Activated naive CD8-positive, alpha-beta T cell treated with anti-CD3 and anti-CD28 coated beads, Interleukin-2, amount 50 U/mL, for 24 hours (primary cell): ENCODE data around the gene LRMDA.
A peak's percentile ranks its signal among the peaks of the same experiment; 100 is the strongest.
"Not testable (repeated sequence)": the region's sequence is repeated elsewhere in the genome, so short reads cannot be mapped to it uniquely, and the experiment has no call there.

Experiments
- ATAC-seq: fragments of 150-1000 bp; cut with Tn5 transposase; one replicate; pipeline ENCODE4 v1.10.0; 2021
- DNase-seq: peaks from one replicate; pipeline ENCODE4 v3.0.0; 2021
- H3K27ac Mint-ChIP-seq: one replicate; pipeline ENCODE4 v1.8.0; 2021; ENCODE audit warnings: mild to moderate bottlenecking, mixed read lengths
- H3K27me3 Mint-ChIP-seq: one replicate; pipeline ENCODE4 v1.8.0; 2021; ENCODE audit warnings: mixed read lengths
- H3K36me3 Mint-ChIP-seq: one replicate; pipeline ENCODE4 v1.8.0; 2021; ENCODE audit warnings: low read depth, mixed read lengths
- H3K4me1 Mint-ChIP-seq: one replicate; pipeline ENCODE4 v1.8.0; 2021; ENCODE audit warnings: mixed read lengths
- H3K4me3 Mint-ChIP-seq: one replicate; pipeline ENCODE4 v1.8.0; 2021; ENCODE audit warnings: mild to moderate bottlenecking, moderate library complexity, mixed read lengths
- H3K9me3 Mint-ChIP-seq: one replicate; pipeline ENCODE4 v1.8.0; 2021; ENCODE audit warnings: mixed read lengths

LRMDA gene

GRCh38 chr10:75764974-75765788, 333.8 kb downstream of the LRMDA start:
- DNase-seq, result no peak
- ATAC-seq, result no peak
- Mint-ChIP-seq H3K36me3 (no peaks in the 10 kb centered on the region), H3K27ac (no peak overlapping the region), H3K9me3 (peaks cover 6% of the 10 kb centered on the region), H3K4me3 (no peak overlapping the region), H3K4me1 (peaks cover 10% of the 10 kb centered on the region), H3K27me3 (peaks cover 4% of the 10 kb centered on the region)

GRCh38 chr10:75765789-75766096, 334.3 kb downstream of the LRMDA start:
- Mint-ChIP-seq H3K36me3 (no peaks in the 10 kb centered on the region), H3K9me3 (peaks cover 6% of the 10 kb centered on the region), H3K27me3 (peaks cover 4% of the 10 kb centered on the region), H3K4me3 (no peak overlapping the region), H3K27ac (no peak overlapping the region), H3K4me1 (peaks cover 10% of the 10 kb centered on the region)
- DNase-seq (no peak), ATAC-seq (no peak)

- H3K36me3 Mint-ChIP-seq, result no peaks in the 10 kb centered on the region
- H3K27me3 Mint-ChIP-seq, result peaks cover 4% of the 10 kb centered on the region
- no peak for ATAC-seq
- H3K4me3 Mint-ChIP-seq, result no peak overlapping the region
- H3K9me3 Mint-ChIP-seq, result peaks cover 6% of the 10 kb centered on the region
- H3K4me1 Mint-ChIP-seq, result peaks cover 10% of the 10 kb centered on the region
- DNase-seq, result no peak
- H3K27ac Mint-ChIP-seq, result no peak overlapping the region
Measured at GRCh38 chr10:75766106-75766505, 334.7 kb downstream of the LRMDA start.

DNA sequence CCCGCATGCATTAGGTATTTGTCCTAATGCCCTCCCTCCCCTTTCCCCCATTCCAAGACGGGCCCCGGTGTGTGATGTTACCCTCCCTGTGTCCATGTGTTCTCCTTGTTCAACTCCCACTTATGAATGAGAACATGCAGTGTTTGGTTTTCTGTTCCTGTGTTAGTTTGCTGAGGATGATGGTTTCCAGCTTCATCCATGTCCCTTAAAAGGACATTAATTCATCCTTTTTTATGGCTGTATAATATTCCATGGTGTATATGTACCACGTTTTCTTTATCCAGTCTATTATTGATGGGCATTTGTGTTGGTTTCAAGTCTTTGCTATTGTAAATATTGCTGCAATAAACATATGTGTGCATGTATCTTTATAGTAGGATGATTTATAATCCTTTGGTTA, 335.3 kb downstream of the LRMDA start:
- not testable (repeated sequence) for H3K27ac Mint-ChIP-seq, DNase-seq, H3K36me3 Mint-ChIP-seq, H3K4me3 Mint-ChIP-seq, H3K9me3 Mint-ChIP-seq, H3K27me3 Mint-ChIP-seq, ATAC-seq
- H3K4me1 Mint-ChIP-seq, result peaks cover 15% of the 10 kb centered on the region

DNA sequence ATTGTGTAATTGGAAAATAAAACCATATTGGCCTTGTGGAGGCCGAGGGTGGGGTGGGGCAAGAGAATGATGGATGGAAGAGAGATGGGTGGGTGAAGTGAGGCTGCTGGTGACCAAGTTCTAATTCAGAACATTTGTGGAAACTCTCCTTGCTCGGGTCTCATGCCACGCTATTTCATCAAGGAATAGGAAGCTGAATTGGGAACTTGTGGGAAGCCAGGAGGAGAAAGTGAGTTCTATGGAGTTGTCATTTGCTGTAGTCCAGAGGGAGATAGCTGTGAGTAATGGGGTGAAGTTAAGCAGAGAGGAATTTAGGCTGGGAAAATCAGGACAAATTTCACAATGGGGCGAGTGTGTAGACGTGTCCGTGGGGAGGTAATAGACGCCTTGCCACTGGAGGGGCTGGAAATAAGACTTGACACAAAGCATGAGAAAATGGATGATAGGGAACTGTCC, 339.2 kb downstream of the LRMDA start:
- Mint-ChIP-seq H3K4me3 (no peak overlapping the region), H3K27ac (no peak overlapping the region)
- no peak for DNase-seq

DNA sequence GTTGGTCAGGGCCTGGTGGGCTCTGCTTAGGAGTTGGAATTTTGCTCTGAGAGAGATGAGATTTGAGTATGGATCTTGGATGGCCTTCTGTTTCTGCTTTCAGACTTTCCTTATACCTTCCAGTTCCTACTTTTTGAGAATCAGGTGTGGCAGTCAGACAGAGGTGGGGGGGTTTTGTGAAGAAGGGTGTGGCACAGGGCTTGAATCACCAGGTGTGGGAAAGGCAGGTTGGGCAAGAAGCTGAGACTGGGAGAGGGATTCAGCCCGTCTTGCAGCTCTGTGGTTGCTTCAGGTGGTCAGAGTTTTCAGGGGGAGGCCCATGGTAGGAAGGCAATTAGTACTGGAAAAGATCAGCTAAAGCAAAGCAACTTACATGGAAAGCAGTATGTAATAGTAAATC, 340.2 kb downstream of the LRMDA start:
- Mint-ChIP-seq H3K27me3 (peaks cover 4% of the 10 kb centered on the region), H3K27ac (no peak overlapping the region), H3K4me3 (peak overlapping the region; percentile 48)

More for the DNA sequence above, 339.2 kb downstream of the LRMDA start:
- Mint-ChIP-seq H3K9me3 (peaks cover 6% of the 10 kb centered on the region), H3K4me1 (peaks cover 18% of the 10 kb centered on the region), H3K36me3 (no peaks in the 10 kb centered on the region), H3K27me3 (peaks cover 4% of the 10 kb centered on the region)
- no peak for ATAC-seq

DNA sequence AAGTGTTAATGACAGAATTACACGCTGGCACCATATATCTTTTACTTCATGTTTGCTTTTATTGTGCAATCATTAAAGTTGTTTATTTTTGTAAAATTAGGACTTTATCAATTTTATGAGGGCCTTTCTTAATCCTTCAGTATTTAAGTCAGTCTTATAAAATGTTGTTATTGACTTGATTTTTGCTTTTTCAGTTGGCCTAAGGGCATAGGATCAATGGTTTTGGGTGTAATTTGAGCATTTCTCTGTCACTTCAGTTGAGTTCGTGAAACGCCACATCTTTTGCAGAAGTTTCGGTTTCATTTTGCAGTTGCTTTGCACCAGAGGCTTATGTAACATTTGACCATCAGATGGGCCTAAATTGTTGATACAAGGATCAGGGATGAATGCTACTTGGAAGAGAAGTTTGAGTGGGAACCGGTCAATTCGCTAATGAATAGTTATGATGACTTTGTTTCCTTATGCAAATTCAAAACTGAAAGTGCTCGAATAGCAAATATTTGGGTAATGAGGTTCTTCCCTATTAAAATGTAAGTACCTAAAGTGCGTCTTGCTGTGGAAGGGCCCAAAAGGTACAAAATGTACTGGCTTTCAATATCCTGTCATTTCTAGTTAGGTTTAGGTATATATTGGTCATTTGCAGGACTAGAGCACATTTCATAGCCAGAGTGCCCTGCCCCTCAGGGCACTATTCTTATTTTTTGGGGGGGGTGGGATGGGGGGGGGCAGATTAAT, 340.9 kb downstream of the LRMDA start:
- no peak for ATAC-seq
- Mint-ChIP-seq H3K27ac (no peak overlapping the region), H3K9me3 (peaks cover 2% of the 10 kb centered on the region), H3K36me3 (no peaks in the 10 kb centered on the region), H3K4me1 (peaks cover 18% of the 10 kb centered on the region), H3K4me3 (peak overlapping the region; percentile 71), H3K27me3 (peaks cover under 1% of the 10 kb centered on the region)
- no peak for DNase-seq

More for the DNA sequence above, 340.2 kb downstream of the LRMDA start:
- DNase-seq (no peak), ATAC-seq (no peak)
- peaks cover 18% of the 10 kb centered on the region for H3K4me1 Mint-ChIP-seq
- H3K9me3 Mint-ChIP-seq, result peaks cover 6% of the 10 kb centered on the region
- H3K36me3 Mint-ChIP-seq, result no peaks in the 10 kb centered on the region

GRCh38 chr10:75773231-75773780, 341.9 kb downstream of the LRMDA start:
- H3K27ac Mint-ChIP-seq, result no peak overlapping the region
- DNase-seq (no peak), ATAC-seq (peak; percentile 41)
- H3K9me3 Mint-ChIP-seq, result no peaks in the 10 kb centered on the region
- no peak overlapping the region for H3K4me3 Mint-ChIP-seq
- peaks cover 18% of the 10 kb centered on the region for H3K4me1 Mint-ChIP-seq
- no peaks in the 10 kb centered on the region for H3K36me3 Mint-ChIP-seq
- H3K27me3 Mint-ChIP-seq, result no peaks in the 10 kb centered on the region

DNA sequence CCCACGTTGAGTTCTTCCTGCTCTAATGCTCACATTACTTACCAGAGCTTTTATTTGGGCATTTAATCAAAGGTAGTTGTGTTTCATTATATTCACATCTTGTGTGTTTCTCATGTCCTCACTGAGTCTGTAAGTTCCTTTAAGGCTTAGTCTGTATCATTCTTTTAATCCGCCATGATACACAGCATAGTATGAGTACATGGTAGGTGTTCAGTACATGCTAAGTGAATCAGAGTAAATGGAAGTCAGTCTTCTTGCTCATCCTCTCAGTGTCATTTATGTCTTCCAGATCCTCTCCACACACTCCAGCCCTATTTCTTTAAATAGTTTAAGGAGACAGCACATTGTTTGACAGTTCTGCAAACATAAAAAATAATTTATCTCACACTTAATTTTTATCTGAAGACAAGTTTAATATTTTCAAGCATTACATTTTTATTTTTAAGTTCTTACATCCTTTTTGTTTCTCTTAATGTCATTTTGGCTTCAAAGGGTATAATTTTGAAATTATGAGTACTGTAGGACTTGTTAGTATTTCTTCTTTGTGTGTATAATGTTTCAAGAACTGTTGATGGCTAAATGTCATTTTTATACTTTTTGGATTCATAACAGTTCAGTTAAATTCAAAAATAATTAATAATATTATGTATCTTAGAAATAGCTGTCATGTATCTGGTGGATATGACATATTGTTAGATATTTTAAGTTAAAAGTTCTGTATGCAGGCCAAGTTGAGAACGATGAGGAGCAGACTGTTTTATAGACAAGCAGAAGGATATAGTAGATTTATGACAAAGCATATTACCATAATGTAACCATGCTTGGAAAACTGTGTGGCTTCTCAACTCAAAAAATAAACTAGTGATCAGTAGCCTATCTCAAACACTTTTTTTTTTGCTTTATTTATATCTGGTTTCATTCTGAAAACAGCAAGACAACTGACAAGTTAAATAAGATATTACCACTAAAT, 342.7 kb downstream of the LRMDA start:
- Mint-ChIP-seq H3K36me3 (no peaks in the 10 kb centered on the region), H3K27me3 (no peaks in the 10 kb centered on the region), H3K4me3 (no peak overlapping the region), H3K4me1 (peaks cover 18% of the 10 kb centered on the region), H3K9me3 (no peaks in the 10 kb centered on the region), H3K27ac (no peak overlapping the region)
- ATAC-seq, result no peak
- DNase-seq, result no peak

DNA sequence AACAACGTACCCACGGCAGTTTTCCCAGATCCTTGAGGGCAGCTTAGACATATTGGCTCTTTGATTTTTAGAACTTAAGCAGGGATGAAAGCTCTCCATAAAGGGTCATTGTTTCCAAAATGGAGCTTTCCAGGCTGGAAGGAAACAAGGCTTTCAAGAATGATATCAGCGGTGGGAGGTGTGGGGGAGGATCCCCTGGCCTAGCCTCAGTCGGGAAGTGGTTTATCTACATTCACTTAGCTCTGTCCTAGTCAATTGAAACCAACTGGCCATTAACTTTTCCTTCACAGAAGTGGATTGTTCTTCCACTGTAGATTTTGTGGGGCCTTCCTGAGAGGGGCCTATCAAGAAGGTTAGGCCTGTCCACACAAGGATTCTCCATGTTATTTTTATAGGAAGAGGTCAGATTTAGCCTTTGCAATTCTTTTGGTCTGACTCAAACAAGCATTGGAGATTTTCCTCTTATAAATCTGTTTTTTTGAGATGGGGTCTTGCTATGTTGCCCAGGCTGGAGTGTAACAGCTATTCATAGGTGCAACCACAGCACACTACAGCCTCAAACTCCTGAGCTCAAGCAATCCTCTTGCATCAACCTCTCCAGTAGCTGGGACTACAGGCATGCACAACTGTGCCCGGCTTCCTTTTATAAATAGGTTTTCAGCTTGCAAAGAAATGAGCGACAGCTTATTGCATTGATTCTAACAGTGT, 343.5 kb downstream of the LRMDA start:
- ATAC-seq (no peak), DNase-seq (no peak)
- Mint-ChIP-seq H3K9me3 (no peaks in the 10 kb centered on the region), H3K36me3 (no peaks in the 10 kb centered on the region), H3K27ac (no peak overlapping the region), H3K4me3 (no peak overlapping the region), H3K4me1 (peaks cover 18% of the 10 kb centered on the region), H3K27me3 (no peaks in the 10 kb centered on the region)

- ATAC-seq, result no peak
- Mint-ChIP-seq H3K4me3 (no peak overlapping the region), H3K27ac (no peak overlapping the region), H3K27me3 (peaks cover 2% of the 10 kb centered on the region), H3K36me3 (no peaks in the 10 kb centered on the region), H3K4me1 (peaks cover 12% of the 10 kb centered on the region), H3K9me3 (no peaks in the 10 kb centered on the region)
- no peak for DNase-seq
Measured at GRCh38 chr10:75776738-75777504, 345.5 kb downstream of the LRMDA start.

DNA sequence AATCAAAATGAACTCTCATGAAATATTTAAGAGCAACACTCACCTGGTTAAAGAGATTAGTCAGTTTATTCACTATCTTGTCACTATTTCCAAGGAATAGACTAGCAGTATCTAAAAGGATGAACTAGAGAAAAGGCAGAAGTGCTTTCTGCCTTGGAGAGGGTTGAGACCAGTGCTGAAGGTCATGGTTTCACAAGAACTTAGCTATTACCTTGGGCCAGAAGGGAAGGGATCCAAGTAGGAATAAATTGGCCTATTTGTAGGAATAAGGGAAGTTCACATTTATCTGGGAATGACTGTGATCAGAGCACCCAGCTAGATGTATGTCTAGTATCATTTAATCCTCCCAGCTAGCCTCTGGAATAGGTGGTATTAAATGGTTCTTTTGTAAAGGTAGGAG, 347.2 kb downstream of the LRMDA start:
- Mint-ChIP-seq H3K27me3 (peaks cover 2% of the 10 kb centered on the region), H3K4me3 (no peak overlapping the region), H3K27ac (no peak overlapping the region), H3K36me3 (no peaks in the 10 kb centered on the region), H3K4me1 (peaks cover 2% of the 10 kb centered on the region), H3K9me3 (no peaks in the 10 kb centered on the region)
- no peak for DNase-seq
- no peak for ATAC-seq

DNA sequence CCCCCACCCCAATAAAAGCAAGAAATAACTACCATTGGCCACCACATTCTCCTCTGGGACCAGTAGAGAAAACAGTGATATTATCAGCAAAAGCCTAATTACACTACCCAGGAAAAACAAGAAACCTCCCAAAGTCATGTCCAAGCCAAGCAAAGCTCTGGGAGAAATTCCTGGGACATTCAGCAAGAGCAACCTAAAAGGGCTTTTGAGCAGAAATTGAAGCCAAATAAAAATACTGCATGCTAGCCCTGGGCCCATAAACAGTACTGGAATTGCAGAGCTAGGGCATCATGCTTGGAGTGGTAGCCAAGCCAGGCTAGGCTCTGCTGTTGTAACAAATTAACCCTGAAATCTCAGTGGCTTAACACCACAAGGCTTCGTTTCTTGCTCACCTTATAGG, 347.9 kb downstream of the LRMDA start:
- H3K9me3 Mint-ChIP-seq, result no peaks in the 10 kb centered on the region
- H3K4me3 Mint-ChIP-seq, result no peak overlapping the region
- DNase-seq, result no peak
- no peak overlapping the region for H3K27ac Mint-ChIP-seq
- no peaks in the 10 kb centered on the region for H3K4me1 Mint-ChIP-seq
- H3K36me3 Mint-ChIP-seq, result no peaks in the 10 kb centered on the region
- no peak for ATAC-seq
- H3K27me3 Mint-ChIP-seq, result peaks cover 2% of the 10 kb centered on the region
